SK-N-MC (cell line): ENCODE results near the gene EFR3B.

ENCODE experiments used
- EZH2 ChIP-seq: fragments of 200-600 bp; sonication (generic); IDR thresholded peaks from one replicate; pipeline ENCODE4 v1.6.1; 2017; ENCODE audit warnings: antibody characterized with exemption
- POLR2AphosphoS5 ChIP-seq: IDR thresholded peaks from 2 replicates; pipeline ENCODE4 v1.6.1; 2012; ENCODE audit warnings: mild to moderate bottlenecking, low read depth, low read length, borderline replicate concordance

- TF ChIP-seq POLR2AphosphoS5 (no peak), EZH2 (no peak)
Observed at GRCh38 chr2:25035537-25036220, 6.2 kb upstream of the EFR3B start.
